Measurements from ENCODE around the gene RALGAPA1. TPM values are rescaled to one million over a fixed set of nuclear protein-coding genes. Genes with fewer than 3 reads are reported as not detected.

The RALGAPA1 gene
- total RNA-seq, 1 experiment from 2014 or later: 30.0 TPM

DNA sequence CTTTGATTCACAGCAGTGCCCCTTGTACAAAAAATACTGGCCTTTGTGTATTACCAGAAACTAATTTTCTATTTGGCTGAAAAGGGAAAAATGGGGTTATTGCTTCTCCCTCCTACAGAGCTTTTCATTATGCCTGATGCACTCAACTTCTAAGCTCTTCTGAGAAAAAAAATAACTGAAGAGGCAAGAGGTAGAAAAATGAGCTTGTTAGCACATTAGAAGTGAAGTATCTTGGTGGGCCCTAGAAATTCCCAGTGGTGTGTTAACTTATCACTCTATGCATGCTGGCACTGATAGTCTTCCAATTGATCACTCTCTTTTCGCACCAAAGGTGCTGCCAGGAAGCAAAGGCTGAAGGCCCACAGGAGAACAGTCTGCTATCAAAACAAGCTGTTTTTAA, 258.0 kb downstream of the RALGAPA1 start:
- no peaks in the 10 kb centered on the region for H3K9me2 ChIP-seq (ENCODE audit: insufficient read depth)
- ChIA-PET POLR2A (ENCODE audit: unreplicated experiment) (no interaction called here), CTCF (no interaction called here)
- no peak for TF ChIP-seq EZH2 (IDR thresholded peaks at IDR 0.05; ENCODE audit: low read depth)
- TF ChIP-seq, protein P1, sequence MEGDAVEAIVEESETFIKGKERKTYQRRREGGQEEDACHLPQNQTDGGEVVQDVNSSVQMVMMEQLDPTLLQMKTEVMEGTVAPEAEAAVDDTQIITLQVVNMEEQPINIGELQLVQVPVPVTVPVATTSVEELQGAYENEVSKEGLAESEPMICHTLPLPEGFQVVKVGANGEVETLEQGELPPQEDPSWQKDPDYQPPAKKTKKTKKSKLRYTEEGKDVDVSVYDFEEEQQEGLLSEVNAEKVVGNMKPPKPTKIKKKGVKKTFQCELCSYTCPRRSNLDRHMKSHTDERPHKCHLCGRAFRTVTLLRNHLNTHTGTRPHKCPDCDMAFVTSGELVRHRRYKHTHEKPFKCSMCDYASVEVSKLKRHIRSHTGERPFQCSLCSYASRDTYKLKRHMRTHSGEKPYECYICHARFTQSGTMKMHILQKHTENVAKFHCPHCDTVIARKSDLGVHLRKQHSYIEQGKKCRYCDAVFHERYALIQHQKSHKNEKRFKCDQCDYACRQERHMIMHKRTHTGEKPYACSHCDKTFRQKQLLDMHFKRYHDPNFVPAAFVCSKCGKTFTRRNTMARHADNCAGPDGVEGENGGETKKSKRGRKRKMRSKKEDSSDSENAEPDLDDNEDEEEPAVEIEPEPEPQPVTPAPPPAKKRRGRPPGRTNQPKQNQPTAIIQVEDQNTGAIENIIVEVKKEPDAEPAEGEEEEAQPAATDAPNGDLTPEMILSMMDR (conservative IDR thresholded peaks at IDR 0.05): no peak
- no peaks in the 10 kb centered on the region for H3K9me3 ChIP-seq (ENCODE audit: insufficient read depth, low read depth)
- intact Hi-C loops (cut with micrococcal nuclease; ENCODE audit: unreplicated experiment): no loop called here
- no peaks in the 10 kb centered on the region for H3K79me2 ChIP-seq (ENCODE audit: low read depth)
- no TSS peak for BruUV-seq (replicated peaks)
- H3K36me3 ChIP-seq (ENCODE audit: low read depth): no peaks in the 10 kb centered on the region
- H3K4me3 ChIP-seq: no peak overlapping the region
- no peak overlapping the region for H2AFZ ChIP-seq
- no peaks in the 10 kb centered on the region for H3F3A ChIP-seq (ENCODE audit: insufficient read depth, low read depth)
- no peaks in the 10 kb centered on the region for H3K4me1 ChIP-seq (replicated peaks; ENCODE audit: insufficient read depth)
- H4K20me1 ChIP-seq (ENCODE audit: insufficient read depth): no peaks in the 10 kb centered on the region
- no peak for DNase-seq
- no peak overlapping the region for H3K4me2 ChIP-seq
- no peak overlapping the region for H3K27ac ChIP-seq
- no peaks in the 10 kb centered on the region for H3K27me3 ChIP-seq (ENCODE audit: insufficient read depth, low read depth)

DNA sequence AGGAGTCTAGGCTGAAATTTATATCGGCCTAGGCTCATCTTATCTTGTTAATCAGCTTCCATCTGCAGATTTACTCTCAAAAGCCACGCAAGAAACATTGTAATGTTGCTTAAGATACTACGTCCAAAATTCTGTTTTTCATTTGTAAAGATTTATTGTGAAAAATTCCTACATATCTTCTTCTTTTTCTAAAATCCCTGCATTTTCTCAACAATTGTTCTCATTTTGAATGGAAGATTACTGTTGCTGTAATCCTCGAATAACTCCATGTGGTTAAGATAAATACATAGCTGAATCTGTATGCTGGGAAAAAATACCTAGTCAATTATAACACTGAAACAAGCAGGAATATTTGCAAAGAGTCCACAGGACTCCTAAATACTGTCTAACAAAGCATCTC, 259.5 kb downstream of the RALGAPA1 start:
- H3K36me3 ChIP-seq (ENCODE audit: low read depth): no peaks in the 10 kb centered on the region
- intact Hi-C loops (cut with micrococcal nuclease; ENCODE audit: unreplicated experiment): no loop called here
- no peak overlapping the region for H3K4me3 ChIP-seq
- no peak for DNase-seq
- POLR2A ChIA-PET (ENCODE audit: unreplicated experiment): no interaction called here
- CTCF ChIA-PET: no interaction called here
- H3K27ac ChIP-seq: no peak overlapping the region
- H4K20me1 ChIP-seq (ENCODE audit: insufficient read depth): no peaks in the 10 kb centered on the region
- TF ChIP-seq, protein P1 (conservative IDR thresholded peaks at IDR 0.05): no peak
- no peak for TF ChIP-seq EZH2 (IDR thresholded peaks at IDR 0.05; ENCODE audit: low read depth)
- no peak overlapping the region for H3K4me2 ChIP-seq
- no peaks in the 10 kb centered on the region for H3K4me1 ChIP-seq (replicated peaks; ENCODE audit: insufficient read depth)
- H3K9me3 ChIP-seq (ENCODE audit: insufficient read depth, low read depth): no peaks in the 10 kb centered on the region
- no peaks in the 10 kb centered on the region for H3K9me2 ChIP-seq (ENCODE audit: insufficient read depth)
- BruUV-seq (replicated peaks): no TSS peak
- no peaks in the 10 kb centered on the region for H3K79me2 ChIP-seq (ENCODE audit: low read depth)
- H3F3A ChIP-seq (ENCODE audit: insufficient read depth, low read depth): no peaks in the 10 kb centered on the region
- H2AFZ ChIP-seq: no peak overlapping the region
- H3K27me3 ChIP-seq (ENCODE audit: insufficient read depth, low read depth): no peaks in the 10 kb centered on the region

DNA sequence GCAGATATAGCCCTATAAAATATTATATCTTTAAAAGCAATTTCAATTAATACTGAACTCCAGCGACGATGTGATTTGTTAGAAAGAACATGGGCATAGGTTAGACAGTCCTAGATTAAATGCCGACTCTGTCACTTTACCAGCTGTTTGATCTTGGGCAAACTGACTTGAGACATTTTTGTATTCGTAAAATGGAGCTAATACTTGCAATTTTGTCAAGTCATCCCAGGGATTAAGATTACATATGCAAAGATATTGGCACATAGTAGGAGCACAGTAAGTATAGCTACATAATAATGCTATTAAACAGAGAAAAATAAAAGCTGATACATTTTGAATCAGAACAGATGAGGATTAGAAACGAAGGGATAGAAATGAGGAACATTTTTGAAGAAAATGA, 266.1 kb downstream of the RALGAPA1 start:
- H4K20me1 ChIP-seq (ENCODE audit: insufficient read depth): no peaks in the 10 kb centered on the region
- H3K9me3 ChIP-seq (ENCODE audit: insufficient read depth, low read depth): no peaks in the 10 kb centered on the region
- DNase-seq: no peak
- ChIA-PET POLR2A (ENCODE audit: unreplicated experiment) (no interaction called here), CTCF (interaction anchor here (0.6 kb wide), 1 partner anchor 271 kb away, joined by 3 read pairs; no protein-coding TSS in a partner anchor)
- H3K27me3 ChIP-seq (ENCODE audit: insufficient read depth, low read depth): no peaks in the 10 kb centered on the region
- BruUV-seq (replicated peaks): no TSS peak
- intact Hi-C loops (cut with micrococcal nuclease; ENCODE audit: unreplicated experiment): no loop called here
- no peaks in the 10 kb centered on the region for H3K79me2 ChIP-seq (ENCODE audit: low read depth)
- H3K4me1 ChIP-seq (replicated peaks; ENCODE audit: insufficient read depth): no peaks in the 10 kb centered on the region
- no peak overlapping the region for H3K4me3 ChIP-seq
- no peaks in the 10 kb centered on the region for H3K9me2 ChIP-seq (ENCODE audit: insufficient read depth)
- H3F3A ChIP-seq (ENCODE audit: insufficient read depth, low read depth): no peaks in the 10 kb centered on the region
- no peak for TF ChIP-seq EZH2 (IDR thresholded peaks at IDR 0.05; ENCODE audit: low read depth)
- TF ChIP-seq, protein P1 (conservative IDR thresholded peaks at IDR 0.05): no peak
- H3K27ac ChIP-seq: no peak overlapping the region
- no peaks in the 10 kb centered on the region for H3K36me3 ChIP-seq (ENCODE audit: low read depth)
- no peak overlapping the region for H3K4me2 ChIP-seq
- no peak overlapping the region for H2AFZ ChIP-seq

Measured in PC-9 (cell line).